Measurements from ENCODE around the gene PPIAL4G.
"Not testable (repeated sequence)": the region's sequence is repeated elsewhere in the genome, so short reads cannot be mapped to it uniquely, and the experiment has no call there.

PPIAL4G gene

DNA sequence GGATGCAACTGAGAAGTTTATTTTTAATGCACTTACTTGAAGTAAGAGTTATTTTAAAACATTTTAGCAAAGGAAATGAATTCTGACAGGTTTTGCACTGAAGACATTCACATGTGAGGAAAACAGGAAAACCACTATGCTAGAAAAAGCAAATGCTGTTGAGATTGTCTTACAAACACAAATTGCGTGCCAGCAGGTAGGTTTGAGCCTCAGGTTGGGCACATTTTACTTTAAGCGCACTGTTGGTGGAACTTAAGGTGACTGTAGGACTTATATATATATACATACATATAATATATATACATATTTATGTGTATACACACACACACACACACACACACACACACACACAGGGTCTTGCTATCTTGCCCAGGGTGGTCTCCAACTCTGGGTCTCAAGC is 43.5 kb upstream of the PPIAL4G start:
- not testable (repeated sequence) for H3K4me2 ChIP-seq (ENCODE audit: low read length); H3K27me3 ChIP-seq (ENCODE audit: insufficient read depth, low read length); H2BK120ac ChIP-seq (ENCODE audit: insufficient read depth, low read length, poor library complexity); H3K79me2 ChIP-seq (ENCODE audit: control insufficient read depth, insufficient read depth, low read length, poor library complexity); H3K27ac ChIP-seq (ENCODE audit: low read depth, low read length); H2BK5ac ChIP-seq (ENCODE audit: low read depth, low read length, poor library complexity); H2BK12ac ChIP-seq (ENCODE audit: low read length); H3K18ac ChIP-seq (ENCODE audit: low read length); H3K9ac ChIP-seq (ENCODE audit: low read length); H4K8ac ChIP-seq (ENCODE audit: low read depth, low read length); H2AFZ ChIP-seq (ENCODE audit: insufficient read depth, low read length, poor library complexity); H4K91ac ChIP-seq (ENCODE audit: low read depth, low read length); H3K36me3 ChIP-seq (ENCODE audit: control insufficient read depth in 1 of 2, insufficient read depth in 2 of 2, low read length in 2 of 2); H3K4me3 ChIP-seq (ENCODE audit: low read depth, low read length); H3K79me1 ChIP-seq (ENCODE audit: low read length); H3K4ac ChIP-seq (ENCODE audit: low read depth, low read length); DNase-seq; H3K14ac ChIP-seq (ENCODE audit: low read length); H2AK5ac ChIP-seq (ENCODE audit: low read length); H3K23ac ChIP-seq (ENCODE audit: low read length); H3K4me1 ChIP-seq (ENCODE audit: control insufficient read depth in 1 of 2, insufficient read depth in 2 of 2, low read length in 2 of 2); H4K12ac ChIP-seq (ENCODE audit: low read depth, low read length); H3K9me3 ChIP-seq (ENCODE audit: insufficient read depth, low read depth, low read length)
- WGBS (ENCODE audit: extremely low coverage, insufficient coverage, insufficient read length) = no CpG with 5 or more reads among the region's 2 CpGs

DNA sequence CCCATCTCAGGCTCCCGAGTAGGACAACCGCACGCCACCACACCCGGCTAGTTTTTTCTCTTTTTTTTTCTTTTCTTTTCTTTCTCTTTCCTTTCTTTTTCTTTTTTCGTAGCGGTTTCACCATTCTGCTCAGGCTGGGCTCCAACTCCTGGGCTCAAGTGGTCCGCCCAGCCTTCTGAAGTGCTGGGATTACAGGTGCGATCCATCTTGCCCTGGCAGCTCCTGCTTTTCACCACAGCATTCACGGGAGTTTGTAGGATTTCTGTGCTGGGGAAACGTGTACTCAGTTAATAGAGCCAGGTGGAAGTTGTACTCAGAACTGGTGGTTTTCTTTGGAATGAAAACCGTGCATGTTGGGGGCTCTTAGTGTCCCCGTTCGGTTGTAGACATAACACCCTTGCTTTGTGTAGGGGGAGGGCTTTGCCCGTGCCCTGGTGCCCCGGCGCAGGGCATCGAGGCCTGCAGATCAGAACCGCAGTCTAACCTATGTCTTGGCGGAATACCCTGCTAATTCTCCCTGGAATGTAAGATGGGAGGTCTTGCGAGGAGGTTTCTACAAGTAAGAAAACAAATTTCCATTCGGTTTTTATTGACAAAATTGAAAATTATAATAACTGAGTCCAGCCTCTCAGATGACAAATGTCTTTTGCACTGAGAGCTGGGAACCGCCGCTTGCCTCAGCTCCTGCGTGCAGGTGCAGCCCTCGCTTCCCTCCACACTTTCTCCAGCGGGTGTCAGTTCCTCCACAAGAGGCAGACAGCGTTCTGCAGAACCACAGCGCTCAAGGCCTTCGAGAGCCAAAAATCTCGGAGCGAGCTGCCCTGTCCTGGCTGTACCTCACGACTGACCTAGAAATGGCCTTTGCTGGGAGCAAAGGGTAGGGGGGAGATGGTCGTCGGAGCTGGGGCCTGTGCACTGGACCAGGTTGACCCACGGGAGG is 40.4 kb upstream of the PPIAL4G start:
- not testable (repeated sequence) for H4K91ac ChIP-seq (ENCODE audit: low read depth, low read length); H3K36me3 ChIP-seq (ENCODE audit: control insufficient read depth in 1 of 2, insufficient read depth in 2 of 2, low read length in 2 of 2); H3K27me3 ChIP-seq (ENCODE audit: insufficient read depth, low read length); H4K12ac ChIP-seq (ENCODE audit: low read depth, low read length); H3K4me1 ChIP-seq (ENCODE audit: control insufficient read depth in 1 of 2, insufficient read depth in 2 of 2, low read length in 2 of 2); H3K4me3 ChIP-seq (ENCODE audit: low read depth, low read length); DNase-seq; H2BK120ac ChIP-seq (ENCODE audit: insufficient read depth, low read length, poor library complexity); H4K8ac ChIP-seq (ENCODE audit: low read depth, low read length); H3K27ac ChIP-seq (ENCODE audit: low read depth, low read length); H2AK5ac ChIP-seq (ENCODE audit: low read length); H3K9ac ChIP-seq (ENCODE audit: low read length); H3K79me1 ChIP-seq (ENCODE audit: low read length); H2AFZ ChIP-seq (ENCODE audit: insufficient read depth, low read length, poor library complexity); H3K23ac ChIP-seq (ENCODE audit: low read length); H3K4me2 ChIP-seq (ENCODE audit: low read length); H2BK5ac ChIP-seq (ENCODE audit: low read depth, low read length, poor library complexity); H3K79me2 ChIP-seq (ENCODE audit: control insufficient read depth, insufficient read depth, low read length, poor library complexity); H3K9me3 ChIP-seq (ENCODE audit: insufficient read depth, low read depth, low read length); H3K14ac ChIP-seq (ENCODE audit: low read length); H3K4ac ChIP-seq (ENCODE audit: low read depth, low read length); H2BK12ac ChIP-seq (ENCODE audit: low read length); H3K18ac ChIP-seq (ENCODE audit: low read length)
- WGBS (ENCODE audit: extremely low coverage, insufficient coverage, insufficient read length) = no CpG with 5 or more reads among the region's 35 CpGs

DNA sequence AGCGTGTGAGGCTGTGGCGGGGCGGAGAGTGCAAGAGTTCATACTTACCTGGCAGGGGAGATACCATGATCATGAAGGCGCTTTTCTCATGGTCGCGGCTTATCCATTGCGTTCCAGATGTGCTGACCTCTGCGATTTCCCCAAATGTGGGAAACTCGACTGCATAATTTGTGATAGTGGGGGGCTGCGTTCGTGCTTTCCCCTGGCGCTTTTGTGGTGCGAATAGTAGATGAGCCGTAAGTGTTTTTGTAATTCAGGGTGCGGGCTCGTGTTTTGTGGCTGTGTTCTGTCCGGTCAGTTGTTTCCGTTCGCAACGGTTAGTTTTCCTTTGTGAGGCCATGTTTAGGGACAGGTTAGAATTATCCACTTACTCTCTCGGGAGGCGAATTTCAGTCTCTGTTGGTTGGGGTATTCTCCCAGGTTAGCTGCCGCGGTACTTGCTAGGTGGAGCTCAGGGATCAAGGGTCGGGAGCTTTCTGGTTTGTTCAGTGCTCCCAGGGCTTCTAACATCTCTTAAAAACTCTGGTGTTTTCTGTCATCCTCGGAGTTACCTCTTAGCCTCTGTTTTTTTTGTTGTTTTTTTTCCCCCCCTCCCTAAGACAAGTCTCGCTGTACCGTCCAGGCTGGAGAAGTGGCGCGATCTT is 39.6 kb upstream of the PPIAL4G start:
- H2BK120ac ChIP-seq (ENCODE audit: insufficient read depth, low read length, poor library complexity); H3K14ac ChIP-seq (ENCODE audit: low read length); H3K36me3 ChIP-seq (ENCODE audit: control insufficient read depth in 1 of 2, insufficient read depth in 2 of 2, low read length in 2 of 2); H2BK5ac ChIP-seq (ENCODE audit: low read depth, low read length, poor library complexity); H2BK12ac ChIP-seq (ENCODE audit: low read length); H3K27ac ChIP-seq (ENCODE audit: low read depth, low read length); H4K91ac ChIP-seq (ENCODE audit: low read depth, low read length); H3K9me3 ChIP-seq (ENCODE audit: insufficient read depth, low read depth, low read length); H3K27me3 ChIP-seq (ENCODE audit: insufficient read depth, low read length); H2AFZ ChIP-seq (ENCODE audit: insufficient read depth, low read length, poor library complexity); H3K4ac ChIP-seq (ENCODE audit: low read depth, low read length); H3K79me2 ChIP-seq (ENCODE audit: control insufficient read depth, insufficient read depth, low read length, poor library complexity); H4K12ac ChIP-seq (ENCODE audit: low read depth, low read length); H3K79me1 ChIP-seq (ENCODE audit: low read length); H3K9ac ChIP-seq (ENCODE audit: low read length); H3K4me1 ChIP-seq (ENCODE audit: control insufficient read depth in 1 of 2, insufficient read depth in 2 of 2, low read length in 2 of 2); H3K23ac ChIP-seq (ENCODE audit: low read length); H3K4me3 ChIP-seq (ENCODE audit: low read depth, low read length); H3K18ac ChIP-seq (ENCODE audit: low read length); H4K8ac ChIP-seq (ENCODE audit: low read depth, low read length); H2AK5ac ChIP-seq (ENCODE audit: low read length): not testable (repeated sequence)
- WGBS (ENCODE audit: extremely low coverage, insufficient coverage, insufficient read length) = no CpG with 5 or more reads among the region's 30 CpGs
- peak overlapping the region; percentile 23 for H3K4me2 ChIP-seq (ENCODE audit: low read length)
- peak; percentile 94 to 96 for DNase-seq

DNA sequence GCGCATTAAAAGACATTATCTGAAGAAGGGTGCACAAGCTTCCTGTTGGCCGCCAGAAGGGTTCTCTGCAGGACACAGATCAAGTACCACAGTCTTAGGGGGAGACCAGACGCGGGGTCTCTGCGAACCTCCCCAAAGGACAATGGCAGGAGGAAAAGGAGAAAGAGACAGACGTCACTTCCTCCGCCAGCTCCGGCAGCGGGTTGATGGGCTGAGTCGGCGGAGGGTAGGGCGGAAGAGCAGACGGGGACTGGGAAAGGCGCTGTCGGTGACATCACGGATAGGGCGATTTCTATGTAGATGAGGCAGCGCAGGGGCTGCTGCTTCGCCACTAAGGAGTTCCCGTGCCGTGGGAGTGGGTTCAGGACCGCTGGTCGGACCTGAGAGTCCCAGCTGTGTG is 39.0 kb upstream of the PPIAL4G start:
- H2BK12ac ChIP-seq (ENCODE audit: low read length) = not testable (repeated sequence)

More for the DNA sequence above, 39.0 kb upstream of the PPIAL4G start:
- no CpG with 5 or more reads among the region's 23 CpGs for WGBS (ENCODE audit: extremely low coverage, insufficient coverage, insufficient read length)
- not testable (repeated sequence) for H3K9ac ChIP-seq (ENCODE audit: low read length); H3K9me3 ChIP-seq (ENCODE audit: insufficient read depth, low read depth, low read length); H3K27ac ChIP-seq (ENCODE audit: low read depth, low read length); H3K4me1 ChIP-seq (ENCODE audit: control insufficient read depth in 1 of 2, insufficient read depth in 2 of 2, low read length in 2 of 2); H3K4me3 ChIP-seq (ENCODE audit: low read depth, low read length); H4K12ac ChIP-seq (ENCODE audit: low read depth, low read length); H3K79me2 ChIP-seq (ENCODE audit: control insufficient read depth, insufficient read depth, low read length, poor library complexity); H2BK5ac ChIP-seq (ENCODE audit: low read depth, low read length, poor library complexity); H3K4ac ChIP-seq (ENCODE audit: low read depth, low read length); H3K79me1 ChIP-seq (ENCODE audit: low read length); H3K14ac ChIP-seq (ENCODE audit: low read length); H3K4me2 ChIP-seq (ENCODE audit: low read length); H2AK5ac ChIP-seq (ENCODE audit: low read length); H3K23ac ChIP-seq (ENCODE audit: low read length); H3K18ac ChIP-seq (ENCODE audit: low read length); H2BK120ac ChIP-seq (ENCODE audit: insufficient read depth, low read length, poor library complexity); H2AFZ ChIP-seq (ENCODE audit: insufficient read depth, low read length, poor library complexity); H3K27me3 ChIP-seq (ENCODE audit: insufficient read depth, low read length); H3K36me3 ChIP-seq (ENCODE audit: control insufficient read depth in 1 of 2, insufficient read depth in 2 of 2, low read length in 2 of 2)
- peak overlapping the region; percentile 37 for H4K91ac ChIP-seq (ENCODE audit: low read depth, low read length)
- DNase-seq = peak; percentile 75 to 81
- peak overlapping the region; percentile 70 for H4K8ac ChIP-seq (ENCODE audit: low read depth, low read length)
